Body of pancreas (tissue), 4 donors: ENCODE measurements around the gene TNRC6B.

Experiments used
- CTCF ChIP-seq, 7 experiments: fragments of 450-650 bp in 4 of 7; fragments of 200-600 bp in 3 of 7; sonication (generic) in 3 of 7; IDR thresholded peaks; one replicate each; pipeline ENCODE4 v1.5.1; 2016 to 2019; ENCODE audit warnings: antibody characterized with exemption in 7 of 7
- POLR2A ChIP-seq, 3 donors: fragments of 450-650 bp; IDR thresholded peaks; one replicate each; pipeline ENCODE4 v1.6.1; 2016; ENCODE audit warnings: antibody characterized with exemption in 3 of 3, mild to moderate bottlenecking in 2 of 3

- no peak for TF ChIP-seq POLR2A (IDR thresholded peaks at IDR 0.05)
- no peak for TF ChIP-seq CTCF (IDR thresholded peaks at IDR 0.05)
Observed at GRCh38 chr22:40181323-40181722, 3.6 kb downstream of the TNRC6B start.
